Astrocyte (in vitro differentiated cells and primary cell): ENCODE measurements around the gene RCL1. TPM values are rescaled to one million over a fixed set of nuclear protein-coding genes. Genes with fewer than 3 reads are reported as not detected.

Source experiments
- DNase-seq: peaks from one replicate; pipeline ENCODE4 v3.0.0-alpha.2; 2010; ENCODE audit warnings: low read depth
- FAIRE-seq: peaks from 2 replicates; lab custom pipeline; 2011; peaks lifted over from hg19 to GRCh38; lab: Jason Lieb, UNC
- H2AFZ ChIP-seq: 2 replicates; pipeline ENCODE4 v1.6.0; 2012; ENCODE audit warnings: low read depth, low read length, inconsistent platforms
- H3K27ac ChIP-seq: 2 replicates; pipeline ENCODE4 v1.5.1; 2011; ENCODE audit warnings: low read depth, low read length, inconsistent platforms
- H3K27me3 ChIP-seq: 2 replicates; pipeline ENCODE4 v1.6.0; 2011; ENCODE audit warnings: low read length, inconsistent platforms; ENCODE audit not compliant: insufficient read depth
- H3K36me3 ChIP-seq: 2 replicates; pipeline ENCODE4 v1.5.1; 2011; ENCODE audit warnings: low read length, inconsistent platforms; ENCODE audit not compliant: insufficient read depth
- H3K4me1 ChIP-seq: 2 replicates; pipeline ENCODE4 v1.5.1; 2011; ENCODE audit warnings: low read length, inconsistent platforms; ENCODE audit not compliant: insufficient read depth
- H3K4me2 ChIP-seq: 2 replicates; pipeline ENCODE4 v1.6.0; 2012; ENCODE audit warnings: low read length, inconsistent platforms
- H3K4me3 ChIP-seq: 2 replicates; pipeline ENCODE4 v1.5.1; 2011; ENCODE audit warnings: low read depth, mild to moderate bottlenecking, low read length, inconsistent platforms; ENCODE audit not compliant: insufficient read depth
- H3K79me2 ChIP-seq: 2 replicates; pipeline ENCODE4 v1.6.0; 2012; ENCODE audit warnings: mild to moderate bottlenecking, low read length, inconsistent platforms; ENCODE audit not compliant: insufficient read depth
- H3K9ac ChIP-seq: 2 replicates; pipeline ENCODE4 v1.6.0; 2012; ENCODE audit warnings: mild to moderate bottlenecking, low read length, inconsistent platforms
- H3K9me3 ChIP-seq: 2 replicates; pipeline ENCODE4 v1.5.1; 2012; ENCODE audit warnings: low read depth, mild to moderate bottlenecking, low read length, inconsistent platforms; ENCODE audit not compliant: insufficient read depth
- H4K20me1 ChIP-seq: 2 replicates; pipeline ENCODE4 v1.6.0; 2012; ENCODE audit warnings: low read length, inconsistent platforms; ENCODE audit not compliant: insufficient read depth
- H3K27ac Mint-ChIP-seq: one replicate; pipeline ENCODE4 v1.8.0; 2021; ENCODE audit warnings: mild to moderate bottlenecking, mixed read lengths; ENCODE audit not compliant: unreplicated experiment
- H3K27me3 Mint-ChIP-seq: one replicate; pipeline ENCODE4 v1.8.0; 2021; ENCODE audit warnings: low read depth, mixed read lengths; ENCODE audit not compliant: unreplicated experiment
- H3K36me3 Mint-ChIP-seq: one replicate; pipeline ENCODE4 v1.8.0; 2021; ENCODE audit warnings: low read depth, mixed read lengths; ENCODE audit not compliant: unreplicated experiment
- H3K4me1 Mint-ChIP-seq: one replicate; pipeline ENCODE4 v1.8.0; 2021; ENCODE audit warnings: low read depth, mixed read lengths; ENCODE audit not compliant: unreplicated experiment
- H3K4me3 Mint-ChIP-seq: one replicate; pipeline ENCODE4 v1.8.0; 2021; ENCODE audit warnings: mild to moderate bottlenecking, moderate library complexity, mixed read lengths; ENCODE audit not compliant: unreplicated experiment
- H3K9me3 Mint-ChIP-seq: one replicate; pipeline ENCODE4 v1.8.0; 2021; ENCODE audit warnings: mild to moderate bottlenecking, mixed read lengths; ENCODE audit not compliant: unreplicated experiment
- EZH2 ChIP-seq: IDR thresholded peaks from 2 replicates; pipeline ENCODE4 v1.6.1; 2012; ENCODE audit warnings: mild to moderate bottlenecking, low read length, inconsistent platforms; ENCODE audit not compliant: insufficient read depth
- total RNA-seq: library from RNA; stranded (reverse); gene quantifications from 2 replicates; pipeline ENCODE4 v1.2.1, GENCODE V29; 2021
- TF ChIP-seq, protein P1 (sequence below): IDR thresholded peaks from 2 replicates; pipeline ENCODE4 v1.5.1; 2011; ENCODE audit warnings: low read depth, mild to moderate bottlenecking, inconsistent platforms, low read length, moderate library complexity; ENCODE audit not compliant: insufficient read depth

RCL1 gene
- total RNA-seq, 1 donor from 2014 or later, result 22.3 TPM

DNA sequence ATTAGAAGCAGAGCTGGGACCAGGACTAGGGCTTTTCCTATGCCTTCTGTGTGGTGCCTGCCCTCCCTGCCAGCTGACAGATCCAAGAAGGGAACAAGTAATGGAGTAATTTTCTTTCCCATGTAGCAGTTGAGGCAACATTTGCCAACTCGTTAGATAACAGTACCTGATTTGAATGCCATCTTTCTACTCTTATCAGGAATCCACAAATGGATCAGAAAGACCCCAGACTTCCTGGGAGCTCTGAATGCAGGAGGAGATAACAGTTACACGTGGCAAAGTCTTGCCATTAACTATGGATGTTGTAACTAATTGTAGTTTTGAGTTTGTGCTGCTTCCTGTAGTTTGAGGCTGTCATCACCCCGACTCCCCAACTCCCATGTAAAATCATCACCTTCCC is 39.2 kb downstream of the RCL1 start:
- H3K4me3 ChIP-seq, result no peak overlapping the region
- no peak for TF ChIP-seq EZH2
- TF ChIP-seq, protein P1, sequence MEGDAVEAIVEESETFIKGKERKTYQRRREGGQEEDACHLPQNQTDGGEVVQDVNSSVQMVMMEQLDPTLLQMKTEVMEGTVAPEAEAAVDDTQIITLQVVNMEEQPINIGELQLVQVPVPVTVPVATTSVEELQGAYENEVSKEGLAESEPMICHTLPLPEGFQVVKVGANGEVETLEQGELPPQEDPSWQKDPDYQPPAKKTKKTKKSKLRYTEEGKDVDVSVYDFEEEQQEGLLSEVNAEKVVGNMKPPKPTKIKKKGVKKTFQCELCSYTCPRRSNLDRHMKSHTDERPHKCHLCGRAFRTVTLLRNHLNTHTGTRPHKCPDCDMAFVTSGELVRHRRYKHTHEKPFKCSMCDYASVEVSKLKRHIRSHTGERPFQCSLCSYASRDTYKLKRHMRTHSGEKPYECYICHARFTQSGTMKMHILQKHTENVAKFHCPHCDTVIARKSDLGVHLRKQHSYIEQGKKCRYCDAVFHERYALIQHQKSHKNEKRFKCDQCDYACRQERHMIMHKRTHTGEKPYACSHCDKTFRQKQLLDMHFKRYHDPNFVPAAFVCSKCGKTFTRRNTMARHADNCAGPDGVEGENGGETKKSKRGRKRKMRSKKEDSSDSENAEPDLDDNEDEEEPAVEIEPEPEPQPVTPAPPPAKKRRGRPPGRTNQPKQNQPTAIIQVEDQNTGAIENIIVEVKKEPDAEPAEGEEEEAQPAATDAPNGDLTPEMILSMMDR, result no peak
- H3K9me3 ChIP-seq, result no peaks in the 10 kb centered on the region
- H3K27ac Mint-ChIP-seq, result no peak overlapping the region
- H3K4me3 Mint-ChIP-seq, result no peak overlapping the region
- no peaks in the 10 kb centered on the region for H3K9me3 Mint-ChIP-seq
- DNase-seq (no peak), FAIRE-seq (no peak)
- peaks cover 11% of the 10 kb centered on the region for H3K36me3 Mint-ChIP-seq
- no peak overlapping the region for H2AFZ ChIP-seq
- H3K9ac ChIP-seq, result peak overlapping the region; percentile 78
- H3K36me3 ChIP-seq, result peaks cover 3% of the 10 kb centered on the region
- H3K4me1 Mint-ChIP-seq, result peaks cover 47% of the 10 kb centered on the region
- H3K27me3 Mint-ChIP-seq, result no peaks in the 10 kb centered on the region
- no peaks in the 10 kb centered on the region for H4K20me1 ChIP-seq
- H3K79me2 ChIP-seq, result peaks cover 26% of the 10 kb centered on the region
- peaks cover 54% of the 10 kb centered on the region for H3K4me1 ChIP-seq
- peak overlapping the region; percentile 99 for H3K27ac ChIP-seq
- peak overlapping the region; percentile 76 for H3K4me2 ChIP-seq
- no peaks in the 10 kb centered on the region for H3K27me3 ChIP-seq

- Histone ChIP-seq H3K4me3 (peak overlapping the region; percentile 17), H3K4me1 (peaks cover 64% of the 10 kb centered on the region), H3K9ac (peak overlapping the region; percentile 78), H3K79me2 (peaks cover 26% of the 10 kb centered on the region), H3K27ac (peak overlapping the region; percentile 99), H3K9me3 (no peaks in the 10 kb centered on the region), H3K27me3 (no peaks in the 10 kb centered on the region), H2AFZ (peak overlapping the region; percentile 39), H4K20me1 (no peaks in the 10 kb centered on the region), H3K4me2 (peak overlapping the region; percentile 76), H3K36me3 (no peaks in the 10 kb centered on the region)
- peaks cover 56% of the 10 kb centered on the region for H3K4me1 Mint-ChIP-seq
- no peak overlapping the region for H3K4me3 Mint-ChIP-seq
- H3K36me3 Mint-ChIP-seq, result peaks cover 8% of the 10 kb centered on the region
- FAIRE-seq (peak; percentile 97), DNase-seq (peak; percentile 100)
- no peaks in the 10 kb centered on the region for H3K27me3 Mint-ChIP-seq
- H3K9me3 Mint-ChIP-seq, result no peaks in the 10 kb centered on the region
- TF ChIP-seq, protein P1, result no peak
- TF ChIP-seq EZH2, result no peak
- peak overlapping the region; percentile 89 for H3K27ac Mint-ChIP-seq
These were observed 40.2 kb downstream of the RCL1 start for GRCh38 chr9:4832786-4833579.
